Smooth muscle cell (in vitro differentiated cells): ENCODE results near the gene PDGFC. TPM values are rescaled to one million over a fixed set of nuclear protein-coding genes. Genes with fewer than 3 reads are reported as not detected.

ENCODE experiments used
- DNase-seq: peaks from one replicate; lab custom pipeline; 2025; ENCODE audit not compliant: unreplicated experiment; lab: John Stamatoyannopoulos, UW
- H2AFZ ChIP-seq: fragments of 200-600 bp; sonication (generic); 2 replicates; pipeline ENCODE4 v1.6.0; 2016; ENCODE audit warnings: antibody characterized with exemption, low read depth, mild to moderate bottlenecking
- H3F3A ChIP-seq: fragments of 200-600 bp; sonication (generic); 2 replicates; pipeline ENCODE4 v1.6.0; 2017; ENCODE audit warnings: antibody characterized with exemption, low read depth
- H3K27ac ChIP-seq: fragments of 200-600 bp; sonication (generic); 2 replicates; pipeline ENCODE4 v1.5.1; 2016; ENCODE audit warnings: low read depth, mild to moderate bottlenecking
- H3K27me3 ChIP-seq: fragments of 200-600 bp; sonication (generic); 2 replicates; pipeline ENCODE4 v1.6.1; 2016; ENCODE audit warnings: low read depth, mild to moderate bottlenecking
- H3K36me3 ChIP-seq: fragments of 200-600 bp; sonication (generic); 2 replicates; pipeline ENCODE4 v1.5.1; 2016; ENCODE audit warnings: low read depth
- H3K4me1 ChIP-seq: fragments of 200-600 bp; sonication (generic); 2 replicates; pipeline ENCODE4 v1.5.1; 2016; ENCODE audit warnings: low read depth
- H3K4me2 ChIP-seq: fragments of 200-600 bp; sonication (generic); 2 replicates; pipeline ENCODE4 v1.6.0; 2016; ENCODE audit warnings: mild to moderate bottlenecking
- H3K4me3 ChIP-seq: fragments of 200-600 bp; sonication (generic); 2 replicates; pipeline ENCODE4 v1.5.1; 2016; ENCODE audit warnings: mild to moderate bottlenecking
- H3K79me2 ChIP-seq: fragments of 200-600 bp; sonication (generic); 2 replicates; pipeline ENCODE4 v1.6.0; 2016; ENCODE audit warnings: low read depth, mild to moderate bottlenecking
- H3K9ac ChIP-seq: fragments of 200-600 bp; sonication (generic); 2 replicates; pipeline ENCODE4 v1.6.0; 2016; ENCODE audit warnings: low read depth
- H3K9me3 ChIP-seq: fragments of 200-600 bp; sonication (generic); replicated peaks from 2 replicates; pipeline ENCODE4 v1.5.1; 2016; ENCODE audit warnings: low read depth
- H4K20me1 ChIP-seq: fragments of 200-600 bp; sonication (generic); 2 replicates; pipeline ENCODE4 v1.6.0; 2016; ENCODE audit warnings: low read depth
- CTCF ChIP-seq: fragments of 200-600 bp; sonication (generic); IDR thresholded peaks from 2 replicates; pipeline ENCODE4 v1.5.1; 2017; ENCODE audit warnings: borderline replicate concordance, mild to moderate bottlenecking, antibody characterized with exemption; ENCODE audit not compliant: insufficient read depth, poor library complexity, severe bottlenecking
- WGBS: methylation state at CpG from one replicate; pipeline ENCODE4 v1.1.7; 2016; ENCODE audit warnings: low lambda C conversion rate; 5-methylcytosine and 5-hydroxymethylcytosine counted together
- polyA plus RNA-seq: library from polyadenylated mRNA; unstranded; fragments of >200 nt; fragmentation: Nextera tagmentation; extraction: Ambion mirVana; gene quantifications from 2 replicates; pipeline ENCODE4 v1.2.1, GENCODE V29; 2016
- total RNA-seq: library from RNA; depleted of rRNA; stranded (reverse); fragments of >200 nt; gene quantifications from 2 replicates; pipeline ENCODE4 v1.2.3, GENCODE V29; 2014

PDGFC gene
- total RNA-seq = 135 and 165 TPM in 2 replicates
- 56.5 and 77.8 TPM in 2 replicates for polyA plus RNA-seq

GRCh38 chr4:156971676-156972378 is at the start of gene PDGFC:
TSS of gene PDGFC (minus strand) at chr4:156971799. CDS start at chr4:156970903, 896 bp downstream.
- 1% methylated on average over 23 of the region's 60 CpGs for WGBS
- Histone ChIP-seq H4K20me1 (peaks cover 12% of the 10 kb centered on the region), H3K36me3 (no peaks in the 10 kb centered on the region), H3F3A (peaks cover 4% of the 10 kb centered on the region), H3K4me3 (peak within 1 kb of the TSS; percentile 80), H3K9me3 (no peaks in the 10 kb centered on the region), H3K4me2 (peak within 1 kb of the TSS; percentile 87), H3K79me2 (peaks cover 38% of the 10 kb centered on the region), H3K4me1 (peaks cover 34% of the 10 kb centered on the region), H3K27me3 (no peaks in the 10 kb centered on the region), H3K9ac (peak within 1 kb of the TSS; percentile 68), H3K27ac (peak within 1 kb of the TSS; percentile 79), H2AFZ (peak within 1 kb of the TSS; percentile 88)
- DNase-seq = peak; percentile 73
- TF ChIP-seq CTCF = peak; percentile 16

- WGBS = 89% methylated on average over 1 of the region's 1 CpG
Measured at GRCh38 chr4:157020882-157021281, 49.3 kb upstream of the PDGFC start.

GRCh38 chr4:157018920-157019490 is 47.4 kb upstream of the PDGFC start:
- Histone ChIP-seq H3K79me2 (no peaks in the 10 kb centered on the region), H3K27ac (no peak overlapping the region), H3K27me3 (no peaks in the 10 kb centered on the region), H4K20me1 (no peaks in the 10 kb centered on the region), H3K36me3 (no peaks in the 10 kb centered on the region), H3K4me3 (no peak overlapping the region), H3K9me3 (no peaks in the 10 kb centered on the region), H2AFZ (no peak overlapping the region), H3K4me1 (peaks cover 5% of the 10 kb centered on the region), H3K4me2 (no peak overlapping the region), H3K9ac (no peak overlapping the region), H3F3A (peaks cover 10% of the 10 kb centered on the region)
- DNase-seq = no peak
- WGBS = 92% methylated on average over 3 of the region's 3 CpGs
- no peak for TF ChIP-seq CTCF

More at GRCh38 chr4:157020882-157021281, 49.3 kb upstream of the PDGFC start:
- H3K79me2 ChIP-seq = no peaks in the 10 kb centered on the region
- no peak overlapping the region for H3K4me3 ChIP-seq
- H3K9me3 ChIP-seq = no peaks in the 10 kb centered on the region
- H4K20me1 ChIP-seq = no peaks in the 10 kb centered on the region
- no peak for DNase-seq
- H3K27me3 ChIP-seq = no peaks in the 10 kb centered on the region
- no peaks in the 10 kb centered on the region for H3K36me3 ChIP-seq
- no peak for TF ChIP-seq CTCF
- H3K4me2 ChIP-seq = no peak overlapping the region
- peaks cover 3% of the 10 kb centered on the region for H3F3A ChIP-seq
- H3K27ac ChIP-seq = no peak overlapping the region
- no peaks in the 10 kb centered on the region for H3K4me1 ChIP-seq
- H3K9ac ChIP-seq = no peak overlapping the region
- no peak overlapping the region for H2AFZ ChIP-seq
